Body of pancreas (tissue), 4 donors: ENCODE results near the gene SERPINA1. TPM values are rescaled to one million over a fixed set of nuclear protein-coding genes. Genes with fewer than 3 reads are reported as not detected.

Source experiments
- ATAC-seq: fragments of 150-250 bp; one replicate; pipeline ENCODE4 v1.9.1; 2016
- DNase-seq, 4 donors: peaks; one replicate each; pipeline ENCODE4 v3.0.0-alpha.2; 2019
- H3K27ac ChIP-seq, 4 donors: fragments of 200-600 bp; sonication (generic); 1 replicate in 3 of 4; 2 replicates in 1 of 4; pipeline versions ENCODE4 v1.5.1 to v1.6.1; 2016 to 2019; ENCODE audit warnings: mild to moderate bottlenecking in 1 of 4, mixed read lengths in 1 of 4, moderate library complexity in 1 of 4
- H3K27me3 ChIP-seq, 2 donors: fragments of 200-600 bp; sonication (generic); one replicate each; pipeline ENCODE4 v1.6.0; 2016; ENCODE audit warnings: mild to moderate bottlenecking in 1 of 2
- H3K36me3 ChIP-seq, 2 donors: fragments of 200-600 bp; sonication (generic); replicated peaks in 1 of 2; 2 replicates each; pipeline ENCODE4 v1.5.1; 2016; ENCODE audit warnings: low read depth in 2 of 2; ENCODE audit not compliant: insufficient read depth in 1 of 2
- H3K4me1 ChIP-seq: fragments of 200-600 bp; sonication (generic); one replicate; pipeline ENCODE4 v1.6.0; 2016
- H3K4me3 ChIP-seq, 2 donors: fragments of 200-600 bp; sonication (generic); 1 replicate in 1 of 2; 2 replicates in 1 of 2; pipeline ENCODE4 v1.5.1; 2016 to 2019
- H3K9me3 ChIP-seq, 3 donors: fragments of 200-600 bp; sonication (generic); 1 replicate in 2 of 3; 2 replicates in 1 of 3; pipeline ENCODE4 v1.5.1; 2016
- CTCF ChIP-seq, 7 experiments: fragments of 450-650 bp in 4 of 7; fragments of 200-600 bp in 3 of 7; sonication (generic) in 3 of 7; IDR thresholded peaks; one replicate each; pipeline ENCODE4 v1.5.1; 2016 to 2019; ENCODE audit warnings: antibody characterized with exemption in 7 of 7
- POLR2A ChIP-seq, 3 donors: fragments of 450-650 bp; IDR thresholded peaks; one replicate each; pipeline ENCODE4 v1.6.1; 2016; ENCODE audit warnings: antibody characterized with exemption in 3 of 3, mild to moderate bottlenecking in 2 of 3
- WGBS, 2 donors: methylation state at CpG; one replicate each; pipeline ENCODE4 v1.1.5; 2017; 5-methylcytosine and 5-hydroxymethylcytosine counted together
- intact Hi-C: fragments of 100-400 bp; cut with DNase I; formaldehyde crosslinking; loops from one replicate; pipeline ENCODE4 v1.15.1; 2023
- total RNA-seq, 2 donors: library from RNA; depleted of rRNA; stranded (reverse); fragments of >200 nt; gene quantifications; one replicate each; pipeline ENCODE4 v1.1.0, GENCODE V29; 2016

SERPINA1 gene
- total RNA-seq, 2 donors from 2014 or later, result 77.8 to 86.4 TPM

- peaks cover 47% of the 10 kb centered on the region for H3K4me1 ChIP-seq
- H3K27me3 ChIP-seq, result no peaks in the 10 kb centered on the region
- peak; percentile 28 to 71 (median 51) for DNase-seq
- no peaks in the 10 kb centered on the region for H3K9me3 ChIP-seq
- TF ChIP-seq POLR2A (IDR thresholded peaks at IDR 0.05), result no peak
- no peak for TF ChIP-seq CTCF (IDR thresholded peaks at IDR 0.05)
- peak; percentile 86 for ATAC-seq
- 12 to 19% methylated on average over 5 of the region's 5 CpGs for WGBS, 2 donors
- intact Hi-C loops, result no loop called here
- H3K4me3 ChIP-seq, result no peak overlapping the region
- H3K27ac ChIP-seq, result peak overlapping the region; percentile 42 to 79 (median 67)
- no peaks in the 10 kb centered on the region for H3K36me3 ChIP-seq
Observed at GRCh38 chr14:94395888-94396574, 7.6 kb upstream of the SERPINA1 start.

DNA sequence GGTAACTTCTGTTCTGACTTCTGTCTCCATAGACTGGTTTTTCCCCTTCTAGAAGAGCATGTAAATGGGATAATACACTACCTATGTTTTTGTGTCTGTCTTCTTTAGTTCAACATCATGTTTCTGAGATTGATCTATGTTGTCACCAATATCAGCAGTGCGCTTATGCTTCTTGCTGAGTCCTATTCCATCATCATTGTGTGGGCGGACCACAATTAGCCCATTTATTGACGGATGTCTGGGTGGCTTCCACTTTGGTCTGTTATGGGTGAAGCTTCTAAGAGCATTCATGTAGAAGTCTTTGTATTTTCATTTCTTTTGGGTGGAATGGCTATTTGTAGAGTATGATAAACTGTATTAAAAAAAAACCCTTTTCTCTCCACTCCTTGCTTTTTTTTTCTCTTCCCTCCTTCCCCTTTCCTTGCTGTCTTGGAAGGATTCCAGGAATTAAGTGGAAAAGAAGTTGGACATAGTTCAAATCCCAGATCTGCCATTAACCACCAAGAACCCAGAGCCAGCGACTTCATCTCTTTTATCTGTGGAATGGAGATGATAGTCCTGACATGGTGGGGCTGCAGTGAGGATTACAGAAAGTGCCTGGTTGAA is 7.0 kb upstream of the SERPINA1 start:
- Histone ChIP-seq H3K9me3 (no peaks in the 10 kb centered on the region), H3K4me3 (no peak overlapping the region), H3K4me1 (peaks cover 54% of the 10 kb centered on the region), H3K36me3 (no peaks in the 10 kb centered on the region), H3K27me3 (no peaks in the 10 kb centered on the region), H3K27ac (peak overlapping the region in 3 of 4 donors; percentile 56 to 79 (median 78))
- TF ChIP-seq CTCF (IDR thresholded peaks at IDR 0.05), result no peak
- no peak for TF ChIP-seq POLR2A (IDR thresholded peaks at IDR 0.05)
- intact Hi-C loops, result no loop called here
- DNase-seq (no peak), ATAC-seq (no peak)
- 42 to 52% methylated on average over 4 of the region's 4 CpGs for WGBS, 2 donors

DNA sequence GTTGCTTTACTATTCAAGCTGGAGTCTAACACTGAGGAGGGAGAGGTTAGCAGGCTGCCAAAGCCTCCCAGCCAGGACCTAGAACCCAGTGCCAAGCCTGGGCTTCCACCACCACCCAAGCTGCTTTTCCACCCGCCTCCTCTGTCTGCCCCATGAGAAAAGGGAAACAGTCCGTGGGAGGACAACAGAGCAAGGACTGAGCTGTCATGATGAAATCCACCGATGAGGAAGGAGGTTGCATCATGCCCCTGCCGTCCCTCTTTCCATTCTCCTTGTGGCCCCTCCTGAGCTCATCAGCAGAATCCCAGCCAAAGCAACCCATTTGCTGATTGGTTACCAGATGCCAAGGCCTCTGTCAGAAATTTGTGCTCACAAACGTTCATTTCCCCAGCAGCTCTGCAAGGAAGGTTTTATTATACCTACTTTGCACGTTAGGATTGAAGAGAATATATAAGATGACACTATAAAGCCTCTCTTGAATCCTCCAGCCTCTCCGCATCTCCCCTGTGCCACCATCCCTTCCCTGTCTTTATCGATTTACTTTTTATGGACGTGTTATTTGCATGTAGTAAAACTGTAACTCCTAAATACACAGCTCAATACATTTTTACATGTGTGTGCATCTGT is 6.3 kb upstream of the SERPINA1 start:
- Histone ChIP-seq H3K36me3 (no peaks in the 10 kb centered on the region), H3K27ac (peak overlapping the region in 3 of 4 donors; percentile 56 to 79 (median 78)), H3K4me1 (peaks cover 60% of the 10 kb centered on the region), H3K4me3 (no peak overlapping the region), H3K27me3 (no peaks in the 10 kb centered on the region), H3K9me3 (no peaks in the 10 kb centered on the region)
- ATAC-seq (peak; percentile 19), DNase-seq (peak in 2 of 4 donors; percentile 29 to 73)
- intact Hi-C loops, result no loop called here
- WGBS, 2 donors, result 29 to 40% methylated on average over 9 of the region's 9 CpGs
- TF ChIP-seq POLR2A (IDR thresholded peaks at IDR 0.05) (no peak), CTCF (IDR thresholded peaks at IDR 0.05) (no peak)

DNA sequence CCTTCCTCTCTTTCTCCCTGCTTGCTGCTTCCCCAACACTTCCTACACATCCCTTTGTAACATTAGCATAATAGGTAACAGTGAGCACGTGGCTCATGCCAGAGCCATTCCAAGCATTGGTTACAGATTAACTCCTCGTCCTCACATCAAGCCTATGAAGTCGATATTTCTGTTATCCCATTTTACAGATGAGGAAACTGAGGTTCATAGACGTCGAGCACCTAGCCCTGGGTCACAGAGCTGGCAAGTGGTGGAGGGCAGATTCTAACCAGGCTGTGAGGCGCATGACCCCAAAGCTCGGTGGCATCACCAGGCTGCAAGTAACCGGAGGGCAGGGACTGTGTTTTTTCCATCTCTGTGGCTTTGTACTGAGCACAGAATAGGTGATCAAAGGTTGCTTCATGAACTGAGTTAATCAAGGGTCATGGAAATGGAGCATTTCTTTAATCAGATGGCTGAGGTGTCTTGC is 5.7 kb upstream of the SERPINA1 start:
- H3K27me3 ChIP-seq, result no peaks in the 10 kb centered on the region
- peak in 1 of 7 experiments; percentile 5 for TF ChIP-seq CTCF (IDR thresholded peaks at IDR 0.05)
- TF ChIP-seq POLR2A (IDR thresholded peaks at IDR 0.05), result no peak
- H3K9me3 ChIP-seq, result no peaks in the 10 kb centered on the region
- peak overlapping the region in 3 of 4 donors; percentile 56 to 79 (median 78) for H3K27ac ChIP-seq
- 49 to 58% methylated on average over 8 of the region's 8 CpGs for WGBS, 2 donors
- no peak overlapping the region for H3K4me3 ChIP-seq
- peaks cover 66% of the 10 kb centered on the region for H3K4me1 ChIP-seq
- intact Hi-C loops, result no loop called here
- H3K36me3 ChIP-seq, result no peaks in the 10 kb centered on the region
- DNase-seq, result peak in 1 of 4 donors; percentile 36
- no peak for ATAC-seq
